HCT116 (cell line): ENCODE measurements around the gene ZFPL1. TPM values are rescaled to one million over a fixed set of nuclear protein-coding genes. Genes with fewer than 3 reads are reported as not detected.
A peak's percentile ranks its signal among the peaks of the same experiment; 100 is the strongest.

Source experiments
- ATAC-seq: fragments of 200-7000 bp; cut with Tn5 transposase; 2 replicates; pipeline ENCODE4 v1.9.1; 2020; ENCODE audit warnings: mild to moderate bottlenecking, moderate library complexity
- BruUV-seq: library from RNA; stranded (reverse); fragments of 400-500 nt; replicated peaks from 2 replicates; lab custom pipeline; 2021; lab: Mats Ljungman, UMichigan
- CTCF ChIA-PET: fragments of 300-600 bp; sonication (Branson Sonifier 250); formaldehyde crosslinking; loops from one replicate; lab custom pipeline; 2021; ENCODE audit warnings: antibody characterized with exemption; lab: Charles Lee
- POLR2A ChIA-PET: fragments of 300-600, 350-600 bp; sonication (Branson Sonifier 250); formaldehyde crosslinking; loops from one replicate; lab custom pipeline; 2021; ENCODE audit warnings: antibody characterized with exemption; lab: Charles Lee
- RAD21 ChIA-PET, 2 experiments: fragments of 300-600 bp; sonication (Branson Sonifier 250); formaldehyde crosslinking; loops; one replicate each; lab custom pipeline; 2023; ENCODE audit warnings: low total read pairs in 2 of 2; ENCODE audit not compliant: uncharacterized antibody in 2 of 2, unreplicated experiment in 2 of 2, low non-redundant PET in 1 of 2; lab: Charles Lee
- DNase-seq: peaks from one replicate; pipeline ENCODE4 v3.0.0-alpha.2; 2010; ENCODE audit warnings: low read depth, low spot score
- H2AFZ ChIP-seq: fragments of 200-600 bp; shearing (Covaris generic), sonication (generic); 2 replicates; pipeline ENCODE4 v1.6.1; 2017; ENCODE audit warnings: low read depth, mixed run types, mixed read lengths, antibody characterized with exemption, low read length; ENCODE audit not compliant: poor library complexity, severe bottlenecking
- H3K27ac ChIP-seq: 2 replicates; pipeline ENCODE4 v1.5.1; 2012; ENCODE audit warnings: low read depth, low read length
- H3K27me3 ChIP-seq: fragments of 200-600 bp; sonication (generic); 2 replicates; pipeline ENCODE4 v1.6.1; 2016; ENCODE audit warnings: mixed run types, low read length, mixed read lengths; ENCODE audit not compliant: insufficient read depth
- H3K36me3 ChIP-seq, 2 experiments: fragments of 200-500 bp in 1 of 2; fragments of 200-600 bp in 1 of 2; sonication (Bioruptor generic) in 1 of 2; sonication (generic) in 1 of 2; 2 replicates each; pipeline versions ENCODE4 v1.5.1 to v1.6.1; 2014 to 2016; ENCODE audit warnings: low read length in 2 of 2, inconsistent platforms in 1 of 2, mixed read lengths in 1 of 2, mixed run types in 1 of 2; ENCODE audit not compliant: insufficient read depth in 2 of 2, control insufficient read depth in 1 of 2
- H3K4me1 ChIP-seq, 2 experiments: fragments of 200-600 bp in 1 of 2; sonication (generic) in 1 of 2; 2 replicates each; pipeline versions ENCODE4 v1.5.1 to v1.6.1; 2012 to 2017; ENCODE audit warnings: low read length in 2 of 2, inconsistent platforms in 1 of 2, mild to moderate bottlenecking in 1 of 2, mixed read lengths in 1 of 2, mixed run types in 1 of 2, moderate library complexity in 1 of 2; ENCODE audit not compliant: insufficient read depth in 2 of 2, control insufficient read depth in 1 of 2
- H3K4me2 ChIP-seq: fragments of 200-600 bp; sonication (generic); 2 replicates; pipeline ENCODE4 v1.6.1; 2017; ENCODE audit warnings: mixed run types, low read length, mixed read lengths
- H3K4me3 ChIP-seq, 2 experiments: fragments of 200-600 bp in 1 of 2; sonication (generic) in 1 of 2; replicated peaks in 1 of 2; 2 replicates each; pipeline ENCODE4 v1.5.1; 2011 to 2016; ENCODE audit warnings: low read length in 2 of 2, control low read depth in 1 of 2, low read depth in 1 of 2, mild to moderate bottlenecking in 1 of 2, mixed read lengths in 1 of 2, mixed run types in 1 of 2
- H3K79me2 ChIP-seq: fragments of 200-600 bp; sonication (generic); 2 replicates; pipeline ENCODE4 v1.6.1; 2017; ENCODE audit warnings: mild to moderate bottlenecking, mixed run types, low read length, moderate library complexity, mixed read lengths; ENCODE audit not compliant: insufficient read depth
- H3K9ac ChIP-seq: fragments of 200-600 bp; sonication (generic); 2 replicates; pipeline ENCODE4 v1.6.1; 2016; ENCODE audit warnings: low read length, mixed read lengths
- H3K9me2 ChIP-seq: fragments of 200-600 bp; sonication (generic), shearing (Covaris generic); 2 replicates; pipeline ENCODE4 v1.6.1; 2017; ENCODE audit warnings: mixed run types, mild to moderate bottlenecking, moderate library complexity; ENCODE audit not compliant: insufficient read depth
- H3K9me3 ChIP-seq, 2 experiments: fragments of 200-500 bp in 1 of 2; fragments of 200-600 bp in 1 of 2; sonication (Bioruptor generic) in 1 of 2; sonication (generic) in 1 of 2; 2 replicates each; pipeline ENCODE4 v1.6.1; 2014 to 2017; ENCODE audit warnings: low read length in 2 of 2, mixed read lengths in 2 of 2, inconsistent platforms in 1 of 2, low read depth in 1 of 2, mild to moderate bottlenecking in 1 of 2, mixed run types in 1 of 2, moderate library complexity in 1 of 2; ENCODE audit not compliant: control insufficient read depth in 1 of 2, insufficient read depth in 1 of 2
- H4K20me1 ChIP-seq: fragments of 200-600 bp; sonication (generic), shearing (Covaris generic); 2 replicates; pipeline ENCODE4 v1.6.1; 2017; ENCODE audit warnings: mixed run types, mild to moderate bottlenecking, moderate library complexity; ENCODE audit not compliant: insufficient read depth
- MAX ChIP-seq: IDR thresholded peaks from 2 replicates; pipeline ENCODE4 v1.6.1; 2012
- POLR2AphosphoS5 ChIP-seq: IDR thresholded peaks from 2 replicates; pipeline ENCODE4 v1.6.1; 2011; ENCODE audit warnings: mild to moderate bottlenecking, low read depth, low read length, moderate library complexity
- TCF7L2 ChIP-seq: IDR thresholded peaks from 2 replicates; pipeline ENCODE4 v1.7.0; 2011; ENCODE audit warnings: borderline replicate concordance, inconsistent platforms; ENCODE audit not compliant: insufficient read depth, insufficient read length; ENCODE audit errors: extremely low read depth
- ZFX ChIP-seq: fragments of 450-650 bp; IDR thresholded peaks from 2 replicates; pipeline ENCODE4 v1.6.1; 2017
- ZNF274 ChIP-seq: fragments of 200-500 bp; sonication (Bioruptor generic); IDR thresholded peaks from 2 replicates; pipeline ENCODE4 v1.6.1; 2014; ENCODE audit warnings: mild to moderate bottlenecking, low read depth, low read length, inconsistent platforms
- intact Hi-C: fragments of 100-400 bp; cut with micrococcal nuclease; formaldehyde crosslinking; loops from 2 replicates; pipeline ENCODE4 v1.10.0; 2022
- total RNA-seq: library from RNA; stranded (reverse); gene quantifications from one replicate; pipeline ENCODE4 v1.2.1, GENCODE V29; 2021; ENCODE audit not compliant: unreplicated experiment
- TF ChIP-seq, protein P1 (sequence below): IDR thresholded peaks from 2 replicates; pipeline ENCODE4 v1.6.1; 2011; ENCODE audit warnings: mild to moderate bottlenecking, low read length, moderate library complexity; ENCODE audit not compliant: insufficient replicate concordance; ENCODE audit errors: extremely low read depth

The ZFPL1 gene
- total RNA-seq, 1 experiment from 2014 or later, result 35.3 TPM

GRCh38 chr11:65116370-65117205, 32.6 kb downstream of the ZFPL1 start:
- Histone ChIP-seq H2AFZ (no peak overlapping the region), H3K4me2 (peak overlapping the region; percentile 94), H3K4me1 (peaks cover 17 to 52% of the 10 kb centered on the region in 2 experiments; a peak in 3 of 4 replicates), H3K27ac (peak overlapping the region; percentile 95), H3K9me2 (no peaks in the 10 kb centered on the region), H3K79me2 (peaks cover 46% of the 10 kb centered on the region), H3K9me3 (no peaks in the 10 kb centered on the region), H3K36me3 (peaks cover 10 to 43% of the 10 kb centered on the region in 2 experiments), H4K20me1 (no peaks in the 10 kb centered on the region; the same call in 1 of the 2 replicates), H3K9ac (peak overlapping the region; percentile 98), H3K4me3 (peak overlapping the region; percentile 88 to 90), H3K27me3 (no peaks in the 10 kb centered on the region)
- DNase-seq (no peak), ATAC-seq (peak; percentile 2; the same call in 1 of the 2 replicates)
- TF ChIP-seq ZNF274 (no peak), MAX (no peak), TCF7L2 (peak; percentile 5), ZFX (peak; percentile 96; the same call in 1 of the 2 replicates), POLR2AphosphoS5 (peak; percentile 37)
- TF ChIP-seq, protein P1, sequence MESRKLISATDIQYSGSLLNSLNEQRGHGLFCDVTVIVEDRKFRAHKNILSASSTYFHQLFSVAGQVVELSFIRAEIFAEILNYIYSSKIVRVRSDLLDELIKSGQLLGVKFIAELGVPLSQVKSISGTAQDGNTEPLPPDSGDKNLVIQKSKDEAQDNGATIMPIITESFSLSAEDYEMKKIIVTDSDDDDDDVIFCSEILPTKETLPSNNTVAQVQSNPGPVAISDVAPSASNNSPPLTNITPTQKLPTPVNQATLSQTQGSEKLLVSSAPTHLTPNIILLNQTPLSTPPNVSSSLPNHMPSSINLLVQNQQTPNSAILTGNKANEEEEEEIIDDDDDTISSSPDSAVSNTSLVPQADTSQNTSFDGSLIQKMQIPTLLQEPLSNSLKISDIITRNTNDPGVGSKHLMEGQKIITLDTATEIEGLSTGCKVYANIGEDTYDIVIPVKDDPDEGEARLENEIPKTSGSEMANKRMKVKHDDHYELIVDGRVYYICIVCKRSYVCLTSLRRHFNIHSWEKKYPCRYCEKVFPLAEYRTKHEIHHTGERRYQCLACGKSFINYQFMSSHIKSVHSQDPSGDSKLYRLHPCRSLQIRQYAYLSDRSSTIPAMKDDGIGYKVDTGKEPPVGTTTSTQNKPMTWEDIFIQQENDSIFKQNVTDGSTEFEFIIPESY, result no peak
- intact Hi-C loops, result loop anchor here (5.0 to 10.0 kb wide), 3 partner anchors 104 to 329 kb away; partner anchors contain the start of genes ARL2 and ATG2A
- CTCF ChIA-PET, result interaction anchor here (1.0 kb wide), 1 partner anchor 102 kb away, joined by 3 read pairs; no protein-coding TSS in a partner anchor
- no TSS peak for BruUV-seq
- RAD21 ChIA-PET, result interaction anchor here in 1 of 2 experiments (1.0 kb wide), 1 partner anchor 65 kb away, joined by 8 read pairs; the partner anchor contains the start of gene CAPN1
- POLR2A ChIA-PET, result interaction anchor here (1.0 to 1.1 kb wide), 3 partner anchors 54 to 110 kb away, joined by 3 to 4 read pairs (median 3); partner anchors contain the start of gene SPDYC
